Measurements from ENCODE around the gene SOX21. TPM values are rescaled to one million over a fixed set of nuclear protein-coding genes. Genes with fewer than 3 reads are reported as not detected.

SOX21 gene
- total RNA-seq, 3 donors from 2014 or later = not detected

GRCh38 chr13:94710881-94711560 is 1.3 kb downstream of the SOX21 start:
- H3K36me3 ChIP-seq = no peaks in the 10 kb centered on the region
- peaks cover 3 to 73% of the 10 kb centered on the region in 2 donors for H3K27me3 ChIP-seq
- TF ChIP-seq POLR2A (IDR thresholded peaks at IDR 0.05) (no peak), CTCF (IDR thresholded peaks at IDR 0.05) (no peak), POLR2AphosphoS5 (IDR thresholded peaks at IDR 0.05) (no peak)
- no peak for DNase-seq (ENCODE audit: low spot score in 2 of 2)
- intact Hi-C loops (cut with DNase I; ENCODE audit: low total_unique reads) = no loop called here
- H3K9me3 ChIP-seq = no peaks in the 10 kb centered on the region
- H3K27ac ChIP-seq = no peak overlapping the region
- H3K4me3 ChIP-seq = peak overlapping the region in 2 of 3 donors; percentile 35 to 57
- H3K4me1 ChIP-seq = peaks cover 3 to 15% of the 10 kb centered on the region in 2 donors

GRCh38 chr13:94710065-94710781 is 2.1 kb downstream of the SOX21 start:
- H3K36me3 ChIP-seq = no peaks in the 10 kb centered on the region
- H3K9me3 ChIP-seq = no peaks in the 10 kb centered on the region
- no peak overlapping the region for H3K27ac ChIP-seq
- H3K27me3 ChIP-seq = peaks cover 3 to 81% of the 10 kb centered on the region in 2 donors
- intact Hi-C loops (cut with DNase I; ENCODE audit: low total_unique reads) = no loop called here
- H3K4me1 ChIP-seq = peaks cover 3 to 15% of the 10 kb centered on the region in 2 donors
- TF ChIP-seq POLR2AphosphoS5 (IDR thresholded peaks at IDR 0.05) (no peak), CTCF (IDR thresholded peaks at IDR 0.05) (no peak), POLR2A (IDR thresholded peaks at IDR 0.05) (no peak)
- DNase-seq (ENCODE audit: low spot score in 2 of 2) = no peak
- no peak overlapping the region for H3K4me3 ChIP-seq

GRCh38 chr13:94709001-94709834 is 3.1 kb downstream of the SOX21 start:
- TF ChIP-seq POLR2AphosphoS5 (IDR thresholded peaks at IDR 0.05) (no peak), CTCF (IDR thresholded peaks at IDR 0.05) (no peak), POLR2A (IDR thresholded peaks at IDR 0.05) (no peak)
- intact Hi-C loops (cut with DNase I; ENCODE audit: low total_unique reads) = no loop called here
- Histone ChIP-seq H3K4me1 (peaks cover 3 to 15% of the 10 kb centered on the region in 2 donors), H3K9me3 (no peaks in the 10 kb centered on the region), H3K27ac (no peak overlapping the region), H3K36me3 (no peaks in the 10 kb centered on the region), H3K27me3 (peaks cover 3 to 91% of the 10 kb centered on the region in 2 donors), H3K4me3 (no peak overlapping the region)
- DNase-seq (ENCODE audit: low spot score in 2 of 2) = no peak

GRCh38 chr13:94708031-94708859 is 4.1 kb downstream of the SOX21 start:
- intact Hi-C loops (cut with DNase I; ENCODE audit: low total_unique reads) = no loop called here
- no peak for TF ChIP-seq POLR2A (IDR thresholded peaks at IDR 0.05)
- TF ChIP-seq CTCF (IDR thresholded peaks at IDR 0.05) = no peak
- no peak for TF ChIP-seq POLR2AphosphoS5 (IDR thresholded peaks at IDR 0.05)
- Histone ChIP-seq H3K27me3 (peaks cover 3 to 94% of the 10 kb centered on the region in 2 donors), H3K9me3 (no peaks in the 10 kb centered on the region), H3K27ac (no peak overlapping the region), H3K36me3 (no peaks in the 10 kb centered on the region), H3K4me1 (peaks cover 3 to 15% of the 10 kb centered on the region in 2 donors), H3K4me3 (no peak overlapping the region)
- no peak for DNase-seq (ENCODE audit: low spot score in 2 of 2)

All from breast epithelium (tissue), 4 donors.